Putamen (tissue), 1 donor: ENCODE results near the gene NHSL1.

Experiments
- DNase-seq: peaks from one replicate; pipeline ENCODE4 v3.0.0-alpha.2; 2016; ENCODE audit warnings: low spot score

Gene NHSL1

DNA sequence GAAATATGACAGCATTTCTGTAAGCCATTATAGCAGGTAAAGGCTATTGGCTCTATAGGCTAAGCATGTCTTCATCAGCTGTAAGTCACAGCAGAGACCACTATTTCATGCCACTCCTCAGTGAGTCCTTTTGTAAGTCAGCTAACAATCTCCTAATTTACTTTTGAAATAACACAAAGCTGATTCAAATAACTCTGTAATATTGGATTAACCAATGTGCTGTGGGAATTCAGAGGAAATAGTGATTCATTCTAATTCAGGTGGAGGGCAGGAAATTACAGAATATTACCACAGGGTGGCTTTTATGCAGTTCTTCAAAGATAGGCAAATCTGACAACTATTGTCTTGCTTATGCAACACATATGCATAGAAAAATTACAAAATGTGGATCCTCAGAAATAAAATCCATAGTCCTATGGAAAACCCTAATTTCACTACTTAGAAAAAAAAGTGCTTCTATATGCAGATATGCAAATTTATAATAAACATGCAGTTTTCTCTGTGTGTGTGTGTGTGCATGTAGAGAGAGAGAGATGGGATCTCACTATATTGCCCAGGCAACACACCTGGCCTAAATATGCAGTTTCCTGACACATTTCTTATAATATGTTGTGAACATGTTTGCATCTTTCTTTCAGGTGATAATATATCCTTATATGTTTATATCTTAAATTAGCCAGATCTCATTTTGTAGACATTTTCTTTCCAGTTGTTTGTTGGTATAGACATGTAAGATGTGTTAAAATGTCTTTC lies 126.4 kb downstream of the NHSL1 start:
- no peak for DNase-seq
